ENCODE data around the gene CCP110.

DNA sequence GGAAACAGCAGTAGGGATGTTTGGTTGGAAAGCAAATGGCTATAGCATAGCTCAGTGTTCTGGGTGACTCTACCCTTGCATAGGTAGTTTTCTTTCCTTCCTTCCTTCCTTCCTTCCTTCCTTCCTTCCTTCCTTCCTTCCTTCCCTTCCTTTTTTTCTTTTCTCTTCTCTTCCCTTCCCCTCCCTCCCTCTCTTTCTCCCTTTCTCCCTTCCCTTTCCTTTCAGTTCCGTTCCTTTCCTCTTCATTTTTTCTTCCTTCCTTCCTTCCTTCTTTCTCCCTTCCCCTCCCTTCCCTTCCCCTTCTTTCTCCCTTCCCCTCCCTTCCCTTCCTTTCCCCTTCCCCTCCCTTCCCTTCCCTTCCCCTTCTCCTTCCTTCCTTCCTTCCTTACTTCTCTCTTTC, 33.1 kb upstream of the CCP110 start:
- TF ChIP-seq, protein P1, sequence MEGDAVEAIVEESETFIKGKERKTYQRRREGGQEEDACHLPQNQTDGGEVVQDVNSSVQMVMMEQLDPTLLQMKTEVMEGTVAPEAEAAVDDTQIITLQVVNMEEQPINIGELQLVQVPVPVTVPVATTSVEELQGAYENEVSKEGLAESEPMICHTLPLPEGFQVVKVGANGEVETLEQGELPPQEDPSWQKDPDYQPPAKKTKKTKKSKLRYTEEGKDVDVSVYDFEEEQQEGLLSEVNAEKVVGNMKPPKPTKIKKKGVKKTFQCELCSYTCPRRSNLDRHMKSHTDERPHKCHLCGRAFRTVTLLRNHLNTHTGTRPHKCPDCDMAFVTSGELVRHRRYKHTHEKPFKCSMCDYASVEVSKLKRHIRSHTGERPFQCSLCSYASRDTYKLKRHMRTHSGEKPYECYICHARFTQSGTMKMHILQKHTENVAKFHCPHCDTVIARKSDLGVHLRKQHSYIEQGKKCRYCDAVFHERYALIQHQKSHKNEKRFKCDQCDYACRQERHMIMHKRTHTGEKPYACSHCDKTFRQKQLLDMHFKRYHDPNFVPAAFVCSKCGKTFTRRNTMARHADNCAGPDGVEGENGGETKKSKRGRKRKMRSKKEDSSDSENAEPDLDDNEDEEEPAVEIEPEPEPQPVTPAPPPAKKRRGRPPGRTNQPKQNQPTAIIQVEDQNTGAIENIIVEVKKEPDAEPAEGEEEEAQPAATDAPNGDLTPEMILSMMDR (IDR thresholded peaks at IDR 0.05): no peak
- TF ChIP-seq POLR2A (IDR thresholded peaks at IDR 0.05): no peak
- no peak for TF ChIP-seq POLR2AphosphoS5 (IDR thresholded peaks at IDR 0.05)
- no peak for TF ChIP-seq EP300 (IDR thresholded peaks at IDR 0.05; ENCODE audit: low read depth)

Data from transverse colon (tissue), 4 donors.